T-helper 17 cell (primary cell): ENCODE measurements around the gene PTPRM. TPM values are rescaled to one million over a fixed set of nuclear protein-coding genes. Genes with fewer than 3 reads are reported as not detected.

Experiments
- ATAC-seq: fragments of 150-1000 bp; cut with Tn5 transposase; 2 replicates; pipeline ENCODE4 v1.10.0; 2021; ENCODE audit warnings: mild to moderate bottlenecking, moderate library complexity
- DNase-seq, 3 donors: peaks; one replicate each; pipeline versions ENCODE4 v3.0.0 to v3.0.0-alpha.2; 2020 to 2021
- H3K9me3 ChIP-seq: one replicate; pipeline ENCODE4 v1.7.0; 2013; ENCODE audit warnings: low read length, mild to moderate bottlenecking; ENCODE audit not compliant: control insufficient read depth, poor library complexity, severe bottlenecking
- H3K27ac Mint-ChIP-seq: one replicate; pipeline ENCODE4 v1.8.0; 2022; ENCODE audit warnings: mild to moderate bottlenecking, moderate library complexity, mixed read lengths
- H3K27me3 Mint-ChIP-seq: one replicate; pipeline ENCODE4 v1.8.0; 2022; ENCODE audit warnings: mixed read lengths
- H3K36me3 Mint-ChIP-seq: one replicate; pipeline ENCODE4 v1.8.0; 2022; ENCODE audit warnings: low read depth, mixed read lengths
- H3K4me1 Mint-ChIP-seq: one replicate; pipeline ENCODE4 v1.8.0; 2022; ENCODE audit warnings: mild to moderate bottlenecking, mixed read lengths
- H3K4me3 Mint-ChIP-seq: one replicate; pipeline ENCODE4 v1.8.0; 2022; ENCODE audit warnings: mild to moderate bottlenecking, moderate library complexity, mixed read lengths
- total RNA-seq, 4 donors: library from RNA in 2 of 4; stranded (reverse) in 2 of 4; gene quantifications; one replicate each; pipeline ENCODE4 v1.2.3 and lab custom pipeline; 2022 to 2026

PTPRM gene
- total RNA-seq, 2 donors from 2014 or later, result 25.6 to 44.8 TPM

DNA sequence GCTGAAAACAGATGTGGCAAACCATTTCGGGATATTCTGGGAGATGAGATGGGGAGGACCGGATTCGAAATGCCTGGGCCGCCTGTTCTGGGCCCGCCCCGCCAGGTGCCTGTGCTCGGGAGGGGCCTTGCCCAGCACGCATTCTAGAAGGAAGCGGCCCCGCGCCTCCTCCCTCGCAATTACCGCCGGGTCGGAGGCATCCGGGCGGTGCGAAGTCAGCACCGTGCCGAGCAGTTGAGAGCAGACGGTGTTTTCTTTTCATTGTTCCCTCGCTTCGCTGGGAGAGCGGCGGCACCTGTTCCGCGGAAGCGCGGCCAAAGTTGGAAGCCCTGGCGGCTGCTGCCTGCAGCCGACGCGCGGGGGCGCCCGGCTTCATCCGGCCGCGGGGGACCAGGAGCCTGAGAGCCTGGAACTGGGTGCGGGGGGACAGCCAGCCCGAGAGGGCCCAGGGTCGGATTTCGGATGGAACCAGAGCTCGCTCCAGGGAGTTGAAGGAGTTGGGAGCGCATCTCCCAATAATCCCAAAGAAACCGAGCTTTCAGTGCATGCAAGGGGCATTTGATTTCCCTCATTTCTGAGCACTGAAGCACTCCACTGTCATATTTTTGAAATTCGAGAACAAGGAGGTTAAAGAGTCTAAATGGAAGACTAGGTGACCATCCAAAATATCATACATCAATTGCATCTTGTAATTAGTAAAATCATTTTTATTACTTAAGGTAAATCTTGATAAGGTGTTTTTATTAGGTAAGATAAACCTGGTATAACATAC, 800.3 kb downstream of the PTPRM start:
- DNase-seq, result peak in 1 of 3 donors; percentile 10
- H3K27ac Mint-ChIP-seq, result peak overlapping the region; percentile 16
- no peaks in the 10 kb centered on the region for H3K9me3 ChIP-seq
- peaks cover 11% of the 10 kb centered on the region for H3K4me1 Mint-ChIP-seq
- peaks cover 3% of the 10 kb centered on the region for H3K36me3 Mint-ChIP-seq
- peak; percentile 81 for ATAC-seq
- H3K4me3 Mint-ChIP-seq, result peak overlapping the region; percentile 70
- peaks cover 54% of the 10 kb centered on the region for H3K27me3 Mint-ChIP-seq

DNA sequence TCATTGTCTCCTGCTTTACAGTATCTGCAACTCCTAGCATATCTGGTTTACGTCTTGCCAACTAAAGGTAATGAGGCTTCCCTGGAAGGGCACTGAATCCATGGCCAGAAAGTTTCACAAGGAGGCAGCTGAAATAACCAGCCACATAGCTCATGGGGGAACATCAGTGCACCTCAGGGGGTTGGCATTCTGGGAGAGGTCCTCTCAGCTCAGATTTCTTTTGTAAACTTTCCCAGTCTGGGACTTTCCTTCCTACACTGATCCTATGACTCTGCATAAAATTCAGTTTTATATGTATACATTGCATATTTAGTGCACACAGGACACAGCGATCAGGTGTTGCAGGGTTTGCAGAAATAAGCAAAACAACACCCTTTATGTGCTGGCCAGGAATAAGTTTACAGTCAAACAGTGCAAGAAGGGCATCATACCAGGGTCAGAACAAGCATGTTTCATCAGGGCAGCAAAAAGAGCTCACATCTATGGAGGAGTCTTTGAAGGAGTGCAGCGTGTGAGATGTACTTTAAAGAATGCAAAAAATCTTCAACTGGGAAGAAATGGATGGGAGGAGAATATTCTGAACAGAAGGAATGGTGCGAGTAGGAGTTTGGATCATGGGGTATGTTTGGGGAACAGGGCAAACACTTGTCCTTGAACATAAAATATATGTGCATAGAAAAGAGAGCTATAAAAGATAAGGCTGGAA, 801.5 kb downstream of the PTPRM start:
- H3K4me1 Mint-ChIP-seq, result peaks cover 11% of the 10 kb centered on the region
- no peak for DNase-seq
- peaks cover 48% of the 10 kb centered on the region for H3K27me3 Mint-ChIP-seq
- no peak overlapping the region for H3K4me3 Mint-ChIP-seq
- no peak for ATAC-seq
- no peaks in the 10 kb centered on the region for H3K9me3 ChIP-seq
- H3K36me3 Mint-ChIP-seq, result peaks cover 3% of the 10 kb centered on the region
- H3K27ac Mint-ChIP-seq, result no peak overlapping the region

DNA sequence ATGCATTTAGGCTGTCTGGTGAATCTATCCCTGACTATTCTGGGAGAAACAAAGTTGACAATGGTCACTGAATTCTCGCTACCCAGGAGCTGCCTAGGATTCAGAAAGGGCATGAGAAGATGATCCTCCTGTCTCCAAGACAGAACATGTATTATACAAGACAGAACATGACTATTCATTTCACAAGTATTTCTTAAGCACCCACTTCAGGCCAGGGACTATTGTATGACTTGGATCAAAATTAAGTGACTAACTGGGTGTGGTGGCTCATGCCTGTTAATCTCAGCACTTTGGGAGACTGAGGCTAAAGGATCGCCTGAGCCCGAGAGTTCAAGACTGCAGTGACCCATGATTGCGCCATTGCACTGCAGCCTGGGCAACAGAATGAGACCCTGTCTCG, 806.4 kb downstream of the PTPRM start:
- Mint-ChIP-seq H3K27me3 (peaks cover 11% of the 10 kb centered on the region), H3K36me3 (peaks cover 3% of the 10 kb centered on the region), H3K4me1 (no peaks in the 10 kb centered on the region), H3K27ac (no peak overlapping the region), H3K4me3 (no peak overlapping the region)
- ATAC-seq (no peak), DNase-seq (no peak)
- H3K9me3 ChIP-seq, result no peaks in the 10 kb centered on the region

DNA sequence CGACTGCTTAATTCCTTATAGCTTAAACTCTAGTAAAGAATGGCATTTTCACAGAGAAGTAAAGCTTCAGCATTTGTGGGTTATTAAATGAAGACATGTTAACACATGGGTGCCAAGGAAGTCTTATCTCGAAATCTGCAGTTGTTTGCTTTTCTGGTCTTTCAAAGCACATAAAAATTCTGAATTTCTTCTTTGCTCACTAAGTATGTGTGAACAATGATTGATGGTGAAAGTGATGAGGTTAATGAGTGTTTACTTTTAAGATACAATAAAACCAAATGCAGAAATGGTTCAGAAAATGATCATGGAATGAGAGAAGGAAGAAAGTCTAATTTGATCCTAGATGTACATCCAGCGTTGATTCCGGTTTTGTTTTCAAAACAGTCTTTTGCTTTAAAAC, 807.6 kb downstream of the PTPRM start:
- no peaks in the 10 kb centered on the region for H3K9me3 ChIP-seq
- DNase-seq (no peak), ATAC-seq (no peak)
- H3K27ac Mint-ChIP-seq, result no peak overlapping the region
- H3K4me1 Mint-ChIP-seq, result no peaks in the 10 kb centered on the region
- H3K27me3 Mint-ChIP-seq, result peaks cover 3% of the 10 kb centered on the region
- no peaks in the 10 kb centered on the region for H3K36me3 Mint-ChIP-seq
- no peak overlapping the region for H3K4me3 Mint-ChIP-seq

DNA sequence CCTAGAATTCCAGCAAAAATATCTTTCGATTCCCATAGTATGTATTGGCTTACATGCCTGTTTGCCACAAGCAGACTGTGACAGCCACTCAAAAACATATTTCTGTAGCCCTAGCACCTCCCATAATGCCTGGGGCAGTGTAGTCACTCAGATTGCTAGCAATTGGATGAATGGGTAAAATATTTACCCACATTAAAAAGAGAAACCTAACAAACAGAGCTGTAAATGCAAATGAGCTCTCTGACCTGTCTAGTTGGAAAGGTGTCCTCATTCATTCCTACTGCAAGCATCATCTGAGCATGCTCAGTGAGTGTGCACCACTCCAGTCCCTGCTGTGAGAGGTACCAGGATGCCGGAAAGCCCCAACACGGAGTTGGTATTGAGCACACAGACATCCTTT, 808.1 kb downstream of the PTPRM start:
- DNase-seq (no peak), ATAC-seq (no peak)
- H3K9me3 ChIP-seq, result no peaks in the 10 kb centered on the region
- H3K4me3 Mint-ChIP-seq, result no peak overlapping the region
- H3K36me3 Mint-ChIP-seq, result no peaks in the 10 kb centered on the region
- no peak overlapping the region for H3K27ac Mint-ChIP-seq
- no peaks in the 10 kb centered on the region for H3K4me1 Mint-ChIP-seq
- peaks cover 2% of the 10 kb centered on the region for H3K27me3 Mint-ChIP-seq

DNA sequence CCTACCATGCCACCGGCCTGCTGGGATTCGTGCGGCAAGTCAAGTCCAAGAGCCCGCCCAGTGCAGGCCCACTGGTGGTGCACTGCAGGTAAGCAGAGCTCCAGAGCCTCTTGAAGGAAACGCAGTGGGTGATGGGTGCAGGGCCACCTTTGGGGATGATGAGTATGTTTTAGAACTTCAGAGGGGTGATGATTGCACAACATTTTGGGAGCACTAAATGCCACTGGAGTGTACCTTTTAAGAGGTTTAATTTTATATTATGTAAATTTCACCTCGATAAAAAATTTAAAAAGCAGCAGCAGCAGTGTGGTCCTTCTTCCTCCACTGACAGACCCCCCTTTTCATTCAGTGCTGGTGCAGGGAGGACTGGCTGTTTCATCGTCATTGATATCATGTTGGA, 809.0 kb downstream of the PTPRM start:
- Mint-ChIP-seq H3K36me3 (peaks cover 2% of the 10 kb centered on the region), H3K27ac (no peak overlapping the region), H3K4me3 (no peak overlapping the region), H3K27me3 (peaks cover 7% of the 10 kb centered on the region), H3K4me1 (no peaks in the 10 kb centered on the region)
- ATAC-seq (no peak), DNase-seq (no peak)
- H3K9me3 ChIP-seq, result no peaks in the 10 kb centered on the region

DNA sequence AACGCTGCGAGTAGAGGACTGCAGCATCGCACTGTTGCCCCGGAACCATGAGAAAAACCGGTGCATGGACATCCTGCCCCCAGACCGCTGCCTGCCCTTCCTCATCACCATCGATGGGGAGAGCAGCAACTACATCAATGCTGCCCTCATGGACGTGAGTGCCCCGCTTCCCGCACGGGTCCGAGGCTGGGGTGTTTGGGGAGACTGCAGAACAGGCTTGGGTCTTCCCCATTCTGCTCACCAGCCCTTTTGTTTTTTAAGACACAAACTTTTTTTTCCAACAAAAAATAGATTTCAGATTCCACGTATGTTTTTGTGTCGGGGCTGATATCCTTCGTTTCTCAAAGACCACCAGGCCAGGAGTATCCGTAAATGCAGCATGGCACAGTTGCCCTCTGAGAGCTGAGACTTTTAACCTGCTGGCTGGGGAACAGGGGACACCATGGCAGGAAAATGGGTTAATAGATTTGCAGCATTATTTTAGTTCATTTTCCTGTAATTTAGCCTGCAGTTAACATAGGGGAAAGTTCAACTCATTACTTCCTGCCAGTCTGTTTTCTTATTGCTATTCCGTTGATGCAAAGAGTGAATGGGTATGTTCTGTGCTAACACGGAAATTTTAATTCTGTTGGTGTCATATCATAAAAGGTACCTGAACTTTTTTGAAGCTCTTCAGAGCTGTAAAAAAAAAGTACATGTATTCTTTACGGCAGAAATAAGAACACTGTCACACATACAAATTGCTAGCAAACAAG, 812.2 kb downstream of the PTPRM start:
- H3K9me3 ChIP-seq, result no peaks in the 10 kb centered on the region
- H3K4me1 Mint-ChIP-seq, result no peaks in the 10 kb centered on the region
- H3K27me3 Mint-ChIP-seq, result peaks cover 7% of the 10 kb centered on the region
- H3K36me3 Mint-ChIP-seq, result peaks cover 2% of the 10 kb centered on the region
- no peak for DNase-seq
- H3K4me3 Mint-ChIP-seq, result no peak overlapping the region
- H3K27ac Mint-ChIP-seq, result no peak overlapping the region
- no peak for ATAC-seq

DNA sequence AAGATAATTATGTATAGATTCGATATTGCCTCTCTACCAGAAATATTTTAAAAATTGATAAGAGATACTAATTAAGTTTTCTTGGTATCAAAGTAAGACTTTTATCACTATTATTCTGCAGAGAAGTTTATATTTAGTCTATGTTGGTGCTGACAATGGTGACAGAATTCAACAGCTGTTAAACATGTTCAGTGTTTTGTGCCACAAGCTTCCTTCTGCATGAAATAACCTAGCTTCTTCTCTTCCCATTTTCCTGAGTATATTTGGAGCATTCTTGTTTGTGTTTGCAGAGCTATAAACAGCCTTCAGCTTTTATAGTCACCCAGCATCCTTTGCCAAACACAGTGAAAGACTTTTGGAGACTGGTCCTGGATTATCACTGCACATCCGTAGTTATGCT, 812.9 kb downstream of the PTPRM start:
- no peak for DNase-seq
- H3K27ac Mint-ChIP-seq, result no peak overlapping the region

DNA sequence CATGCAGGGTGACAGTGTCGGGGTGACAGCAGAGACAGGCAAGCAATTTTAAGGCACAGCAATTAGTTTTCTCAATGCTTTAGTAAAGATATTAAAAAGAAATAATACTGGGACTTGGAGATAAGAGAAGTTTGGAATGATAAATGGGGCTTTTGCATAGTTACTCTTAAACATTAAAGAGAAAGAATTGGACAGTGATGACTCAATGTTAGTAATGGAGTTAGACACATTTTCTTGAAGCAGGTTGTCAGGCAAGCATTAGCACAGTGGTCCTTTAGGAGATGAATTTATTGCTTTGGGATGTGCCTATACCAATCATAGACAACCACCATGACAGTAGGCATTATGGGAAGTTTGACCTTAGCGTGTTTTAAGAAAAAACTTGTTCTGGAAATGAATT, 813.8 kb downstream of the PTPRM start:
- Mint-ChIP-seq H3K4me3 (no peak overlapping the region), H3K27ac (no peak overlapping the region), H3K4me1 (no peaks in the 10 kb centered on the region), H3K36me3 (peaks cover 2% of the 10 kb centered on the region), H3K27me3 (peaks cover 7% of the 10 kb centered on the region)
- no peaks in the 10 kb centered on the region for H3K9me3 ChIP-seq
- DNase-seq, result no peak
- no peak for ATAC-seq

More for the DNA sequence above, 812.9 kb downstream of the PTPRM start:
- peaks cover 2% of the 10 kb centered on the region for H3K36me3 Mint-ChIP-seq
- H3K4me3 Mint-ChIP-seq, result no peak overlapping the region
- ATAC-seq, result no peak
- no peaks in the 10 kb centered on the region for H3K4me1 Mint-ChIP-seq
- H3K27me3 Mint-ChIP-seq, result peaks cover 7% of the 10 kb centered on the region
- H3K9me3 ChIP-seq, result no peaks in the 10 kb centered on the region

DNA sequence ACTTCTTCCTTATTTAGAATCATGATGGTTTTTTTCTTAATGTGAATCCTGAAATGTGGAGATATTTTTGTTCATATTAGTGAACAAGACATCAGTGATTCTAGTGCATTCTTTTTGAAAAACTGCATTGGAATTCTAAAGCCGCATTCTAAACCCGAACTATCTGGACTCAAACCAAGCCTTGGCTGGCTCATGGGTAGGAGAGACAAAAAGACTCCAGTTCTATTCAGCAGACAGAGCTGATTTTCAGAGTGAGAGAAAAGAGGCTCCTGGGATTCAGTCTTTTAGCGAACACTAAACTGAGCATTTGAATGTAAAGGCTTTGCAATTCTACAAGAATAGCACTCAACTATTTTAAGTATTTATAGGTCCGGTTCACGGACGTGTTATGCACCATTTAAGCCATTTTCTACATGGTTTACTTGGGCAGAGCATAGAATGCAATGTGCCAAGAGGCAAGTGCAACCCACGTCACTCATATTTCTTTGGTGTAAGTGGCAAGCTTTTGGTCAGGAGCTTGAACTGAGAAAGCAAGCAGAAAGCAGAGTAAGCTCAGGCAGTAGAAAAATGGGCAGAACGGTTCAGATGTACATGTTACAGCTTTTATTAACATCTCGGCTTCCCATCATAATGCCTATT, 814.8 kb downstream of the PTPRM start:
- ATAC-seq, result no peak
- no peak overlapping the region for H3K4me3 Mint-ChIP-seq
- H3K4me1 Mint-ChIP-seq, result peaks cover 2% of the 10 kb centered on the region
- no peak for DNase-seq
- H3K9me3 ChIP-seq, result no peaks in the 10 kb centered on the region
- H3K27me3 Mint-ChIP-seq, result peaks cover 7% of the 10 kb centered on the region
- no peak overlapping the region for H3K27ac Mint-ChIP-seq
- peaks cover 2% of the 10 kb centered on the region for H3K36me3 Mint-ChIP-seq

DNA sequence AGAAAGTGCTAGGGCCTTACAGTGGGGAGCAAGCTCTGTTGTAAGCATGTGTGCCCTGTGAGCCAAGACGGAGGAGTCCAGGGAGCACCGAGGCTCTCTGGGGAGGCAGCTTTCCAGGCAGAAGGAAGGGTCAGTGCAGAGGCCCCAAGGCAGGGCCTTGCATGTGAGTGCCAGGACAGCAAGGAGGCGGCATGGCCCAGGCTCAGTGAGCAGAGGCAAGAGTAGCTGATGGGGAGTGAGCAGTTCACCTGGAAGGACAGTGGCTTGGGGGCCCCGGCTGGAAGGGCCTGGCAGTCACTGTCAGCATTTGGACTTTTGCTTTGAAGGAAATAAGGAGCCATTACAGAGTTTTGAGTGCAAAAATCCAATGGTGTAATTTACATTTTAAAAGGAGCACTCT, 818.3 kb downstream of the PTPRM start:
- H3K27me3 Mint-ChIP-seq, result peaks cover 4% of the 10 kb centered on the region
- peak overlapping the region; percentile 8 for H3K4me3 Mint-ChIP-seq
- no peak overlapping the region for H3K27ac Mint-ChIP-seq
- H3K4me1 Mint-ChIP-seq, result peaks cover 2% of the 10 kb centered on the region
- H3K9me3 ChIP-seq, result no peaks in the 10 kb centered on the region
- ATAC-seq, result no peak
- H3K36me3 Mint-ChIP-seq, result peaks cover 2% of the 10 kb centered on the region
- DNase-seq, result no peak

DNA sequence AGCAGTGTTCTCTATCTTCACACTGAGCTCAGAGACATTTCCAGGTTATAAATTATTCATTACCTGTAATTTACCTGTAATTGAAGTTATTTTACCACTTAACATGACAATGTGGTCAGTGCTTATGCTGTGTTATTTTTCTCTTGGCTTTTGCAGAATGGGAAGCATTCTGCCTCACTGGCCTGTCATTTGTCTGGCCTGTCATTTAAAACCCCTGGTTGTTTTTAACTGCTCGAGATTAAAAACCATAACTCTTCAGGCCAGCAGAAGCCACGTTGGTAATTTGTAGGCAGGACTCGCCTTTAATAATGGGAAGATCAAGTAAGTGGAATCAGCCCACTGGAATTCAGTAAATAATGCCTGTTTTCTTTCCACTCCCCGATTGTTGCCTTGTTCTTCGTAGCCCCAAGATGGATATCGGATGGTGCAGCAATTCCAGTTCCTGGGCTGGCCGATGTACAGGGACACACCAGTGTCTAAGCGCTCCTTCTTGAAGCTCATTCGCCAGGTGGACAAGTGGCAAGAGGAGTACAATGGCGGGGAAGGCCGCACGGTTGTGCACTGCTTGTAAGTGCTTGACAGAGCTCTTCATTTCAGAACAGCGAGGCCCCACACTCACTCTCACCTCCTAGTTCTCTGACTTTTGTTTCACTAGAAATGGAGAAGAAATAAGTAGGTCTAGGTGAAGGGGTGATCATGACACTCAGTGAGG, 819.7 kb downstream of the PTPRM start:
- no peaks in the 10 kb centered on the region for H3K27me3 Mint-ChIP-seq
- H3K36me3 Mint-ChIP-seq, result no peaks in the 10 kb centered on the region
- DNase-seq (no peak), ATAC-seq (no peak)
- no peaks in the 10 kb centered on the region for H3K9me3 ChIP-seq
- no peak overlapping the region for H3K27ac Mint-ChIP-seq
- peaks cover 2% of the 10 kb centered on the region for H3K4me1 Mint-ChIP-seq
- no peak overlapping the region for H3K4me3 Mint-ChIP-seq
